Ovary (tissue), 9 donors: ENCODE data around the gene ERICH6. TPM values are rescaled to one million over a fixed set of nuclear protein-coding genes. Genes with fewer than 3 reads are reported as not detected.

Experiments
- DNase-seq, 5 donors: peaks; one replicate each; pipeline ENCODE4 v3.0.0-alpha.2; 2019 to 2020
- H3K27ac ChIP-seq, 2 donors: fragments of 200-600 bp; one replicate each; pipeline versions ENCODE4 v1.5.1 to v1.8.0; 2019 to 2022
- H3K27me3 ChIP-seq: fragments of 200-600 bp; one replicate; pipeline ENCODE4 v1.8.0; 2022
- H3K36me3 ChIP-seq: fragments of 200-600 bp; sonication (generic); one replicate; pipeline ENCODE4 v1.5.1; 2019
- H3K4me1 ChIP-seq: one replicate; pipeline ENCODE4 v1.8.1; 2013; ENCODE audit warnings: mild to moderate bottlenecking, moderate library complexity; ENCODE audit not compliant: insufficient read depth
- H3K4me3 ChIP-seq: fragments of 200-600 bp; sonication (generic); one replicate; pipeline ENCODE4 v1.5.1; 2017
- H3K9me3 ChIP-seq, 2 donors: fragments of 200-600 bp in 1 of 2; sonication (generic) in 1 of 2; one replicate each; pipeline versions ENCODE4 v1.5.1 to v1.8.1; 2013 to 2019; ENCODE audit warnings: mild to moderate bottlenecking in 1 of 2, moderate library complexity in 1 of 2
- EP300 ChIP-seq: sonication (generic); formaldehyde crosslinking; IDR thresholded peaks from one replicate; pipeline ENCODE4 v1.6.1; 2017; ENCODE audit warnings: antibody characterized with exemption
- POLR2A ChIP-seq: fragments of 450-650 bp; IDR thresholded peaks from one replicate; pipeline ENCODE4 v1.6.1; 2017; ENCODE audit warnings: antibody characterized with exemption, mild to moderate bottlenecking, moderate library complexity
- WGBS, 3 donors: extraction: QIAGEN DNeasy Blood & Tissue Kit in 1 of 3; methylation state at CpG; one replicate each; pipeline versions ENCODE4 v1.1.5 to v1.1.7; 2013 to 2017; 5-methylcytosine and 5-hydroxymethylcytosine counted together
- intact Hi-C, 4 donors: fragments of 100-400 bp; cut with DNase I; formaldehyde crosslinking; loops; one replicate each; pipeline versions ENCODE4 v1.11.0 to v1.15.1; 2022 to 2023
- polyA plus RNA-seq, 2 donors: library from polyadenylated mRNA; stranded (reverse); fragments of 200-250 nt in 1 of 2; fragments of 350-450 nt in 1 of 2; fragmentation: Illumina TruSeq in 1 of 2; extraction: RNeasy Lipid Tissue Mini Kit (QIAGEN cat#74804) in 1 of 2; gene quantifications; one replicate each; pipeline ENCODE4 v1.2.3, GENCODE V29; 2013 to 2014
- total RNA-seq, 7 donors: library from RNA; depleted of rRNA in 2 of 7; stranded (reverse); fragments of >200 nt in 2 of 7; fragmentation: NEBNext Ultra II Directional in 3 of 7; extraction: Animal tissue kit (Norgen Biotek cat#: 25700) in 3 of 7; gene quantifications; one replicate each; pipeline versions ENCODE4 v1.1.0 to v1.2.4, GENCODE V29; 2016 to 2023
- TF ChIP-seq, protein P1 (sequence below), 3 donors: fragments of 450-650 bp in 2 of 3; fragments of 200-600 bp in 1 of 3; IDR thresholded peaks; one replicate each; pipeline versions ENCODE4 v1.5.1 to v1.8.0; 2016 to 2022; ENCODE audit warnings: antibody characterized with exemption in 3 of 3, mild to moderate bottlenecking in 1 of 3
- donor health status: DM: no; HTN: no; CAD: no; lungs with moderate emphysema.
- donor health status: DM: no; HTN: no; CAD: no.
- donor health status: Bipolar disorder and iron deficiency.
- donor health status: DM: yes; HTN: yes; CAD: no.
- donor health status: DM: no; HTN: no; CAD: no.
- donor health status: DM: yes; HTN: yes; CAD: no.

ERICH6 gene
- total and polyA plus RNA-seq, 9 donors, result 0.04 to 1.3 (median 0.43) TPM; not detected in 5

DNA sequence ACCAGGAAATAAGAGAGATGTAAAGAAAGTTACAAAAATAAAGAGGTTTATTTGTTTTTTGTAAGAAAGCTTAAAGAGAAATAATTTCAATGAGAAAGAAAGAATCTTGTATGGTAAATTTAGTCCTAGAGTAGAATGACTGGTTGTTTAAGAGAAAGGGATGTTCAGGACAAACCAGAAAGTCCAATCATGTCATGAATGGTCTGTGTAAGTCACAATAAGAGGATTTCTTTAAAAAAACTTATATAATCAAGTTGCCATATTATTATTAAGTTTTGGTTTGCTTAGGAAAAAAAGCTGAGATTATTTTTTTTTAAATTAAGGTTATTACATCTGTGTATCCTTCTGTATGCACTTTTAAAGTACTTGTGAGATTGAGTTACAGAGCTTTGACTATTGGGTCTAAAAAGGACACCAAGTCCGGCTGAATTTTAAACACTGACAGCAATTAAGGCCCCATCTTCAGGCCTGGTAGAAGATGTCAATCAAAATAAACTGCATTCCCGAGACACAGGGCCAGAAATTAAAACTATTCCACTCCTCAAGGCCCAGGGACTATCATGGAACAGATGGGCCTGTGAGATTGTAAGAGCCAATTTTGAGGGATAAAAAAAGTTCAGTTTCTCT lies 12.2 kb downstream of the ERICH6 start:
- Histone ChIP-seq H3K27ac (no peak overlapping the region), H3K9me3 (no peaks in the 10 kb centered on the region), H3K36me3 (no peaks in the 10 kb centered on the region), H3K4me3 (no peak overlapping the region), H3K27me3 (no peaks in the 10 kb centered on the region), H3K4me1 (no peaks in the 10 kb centered on the region)
- WGBS, 3 donors, result 82 to 94% (median 88%) methylated on average over 2 of the region's 2 CpGs
- intact Hi-C loops, result no loop called here
- TF ChIP-seq POLR2A (no peak), EP300 (no peak)
- TF ChIP-seq, protein P1, sequence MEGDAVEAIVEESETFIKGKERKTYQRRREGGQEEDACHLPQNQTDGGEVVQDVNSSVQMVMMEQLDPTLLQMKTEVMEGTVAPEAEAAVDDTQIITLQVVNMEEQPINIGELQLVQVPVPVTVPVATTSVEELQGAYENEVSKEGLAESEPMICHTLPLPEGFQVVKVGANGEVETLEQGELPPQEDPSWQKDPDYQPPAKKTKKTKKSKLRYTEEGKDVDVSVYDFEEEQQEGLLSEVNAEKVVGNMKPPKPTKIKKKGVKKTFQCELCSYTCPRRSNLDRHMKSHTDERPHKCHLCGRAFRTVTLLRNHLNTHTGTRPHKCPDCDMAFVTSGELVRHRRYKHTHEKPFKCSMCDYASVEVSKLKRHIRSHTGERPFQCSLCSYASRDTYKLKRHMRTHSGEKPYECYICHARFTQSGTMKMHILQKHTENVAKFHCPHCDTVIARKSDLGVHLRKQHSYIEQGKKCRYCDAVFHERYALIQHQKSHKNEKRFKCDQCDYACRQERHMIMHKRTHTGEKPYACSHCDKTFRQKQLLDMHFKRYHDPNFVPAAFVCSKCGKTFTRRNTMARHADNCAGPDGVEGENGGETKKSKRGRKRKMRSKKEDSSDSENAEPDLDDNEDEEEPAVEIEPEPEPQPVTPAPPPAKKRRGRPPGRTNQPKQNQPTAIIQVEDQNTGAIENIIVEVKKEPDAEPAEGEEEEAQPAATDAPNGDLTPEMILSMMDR (IDR thresholded peaks at IDR 0.05), result no peak
- no peak for DNase-seq

DNA sequence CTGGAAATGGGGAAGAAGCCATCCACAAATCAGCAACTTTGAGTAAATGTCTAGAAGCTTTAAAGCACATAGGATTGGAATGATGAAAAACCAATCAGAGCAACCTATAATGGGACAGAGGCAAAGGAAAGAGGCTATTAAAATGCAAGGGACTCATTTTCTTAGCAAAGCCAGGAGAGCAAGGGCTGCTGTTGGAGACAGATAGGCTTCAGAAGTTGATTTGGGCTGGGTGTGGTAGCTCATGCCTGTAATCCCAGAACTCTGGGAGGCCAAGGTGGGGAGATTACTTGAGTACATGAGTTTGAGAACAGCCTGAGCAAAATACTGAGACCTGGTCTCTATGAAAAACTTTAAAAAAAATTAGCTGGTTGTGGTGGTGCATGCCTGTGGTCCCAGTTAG lies 16.1 kb downstream of the ERICH6 start:
- DNase-seq, result no peak
- no peaks in the 10 kb centered on the region for H3K36me3 ChIP-seq
- intact Hi-C loops, result no loop called here
- no peak overlapping the region for H3K27ac ChIP-seq
- H3K4me3 ChIP-seq, result no peak overlapping the region
- H3K4me1 ChIP-seq, result no peaks in the 10 kb centered on the region
- TF ChIP-seq EP300 (no peak), POLR2A (no peak)
- TF ChIP-seq, protein P1 (IDR thresholded peaks at IDR 0.05), result no peak
- no peaks in the 10 kb centered on the region for H3K27me3 ChIP-seq
- H3K9me3 ChIP-seq, result no peaks in the 10 kb centered on the region

DNA sequence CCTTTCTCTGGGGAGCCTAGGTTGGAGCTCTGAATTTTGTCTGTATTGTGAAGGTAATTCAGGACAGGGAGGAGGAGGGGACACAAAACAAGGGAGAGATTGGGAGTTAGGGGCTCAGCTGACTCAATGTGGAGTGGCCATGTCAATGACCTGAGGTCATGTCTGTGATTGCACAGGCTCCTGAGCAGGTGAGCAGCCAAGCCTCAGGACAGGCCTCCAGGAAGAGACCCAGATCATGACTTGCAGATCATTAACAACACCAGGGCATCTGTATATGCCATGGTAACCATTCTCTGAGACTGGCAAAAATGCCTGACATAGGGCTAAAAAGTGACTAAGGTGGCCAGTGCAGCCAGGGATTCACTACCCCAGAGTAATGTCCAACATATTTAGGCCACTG lies 20.9 kb downstream of the ERICH6 start:
- DNase-seq, result no peak
- Histone ChIP-seq H3K36me3 (no peaks in the 10 kb centered on the region), H3K4me1 (no peaks in the 10 kb centered on the region), H3K9me3 (no peaks in the 10 kb centered on the region), H3K27me3 (no peaks in the 10 kb centered on the region), H3K4me3 (no peak overlapping the region), H3K27ac (no peak overlapping the region)
- TF ChIP-seq POLR2A, result no peak
- TF ChIP-seq EP300, result no peak
- TF ChIP-seq, protein P1 (IDR thresholded peaks at IDR 0.05), result no peak
- intact Hi-C loops, result no loop called here

DNA sequence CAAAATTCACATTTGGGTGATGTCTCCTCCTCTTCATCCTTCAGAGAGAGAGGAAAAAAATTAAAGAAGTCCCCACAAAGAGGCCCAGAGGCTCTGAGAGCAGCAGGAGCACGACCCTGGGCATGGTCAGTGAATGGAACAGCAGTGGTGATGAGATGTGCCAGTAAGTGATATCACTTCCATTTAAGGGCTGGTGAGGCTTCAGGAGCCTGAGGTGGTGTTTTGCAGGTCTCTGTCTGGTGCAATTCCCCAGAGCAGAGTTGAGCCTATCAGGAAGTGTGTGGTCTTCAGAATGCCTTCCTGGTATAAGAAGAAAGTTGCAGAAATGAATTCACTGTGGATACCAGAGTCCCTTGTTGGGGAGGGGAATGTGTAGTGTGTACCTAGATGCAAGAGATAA lies 21.4 kb downstream of the ERICH6 start:
- DNase-seq, result no peak
- H3K27me3 ChIP-seq, result no peaks in the 10 kb centered on the region
- H3K4me3 ChIP-seq, result no peak overlapping the region
- TF ChIP-seq POLR2A (no peak), EP300 (no peak)
- TF ChIP-seq, protein P1 (IDR thresholded peaks at IDR 0.05), result no peak
- no peaks in the 10 kb centered on the region for H3K36me3 ChIP-seq
- H3K4me1 ChIP-seq, result no peaks in the 10 kb centered on the region
- no peaks in the 10 kb centered on the region for H3K9me3 ChIP-seq
- intact Hi-C loops, result no loop called here
- H3K27ac ChIP-seq, result no peak overlapping the region
- WGBS, 3 donors, result 65 to 81% (median 79%) methylated on average over 1 of the region's 1 CpG
